ES-I3 (cell line): Measurements from ENCODE around the gene RELT.

ENCODE experiments used
- H3K36me3 ChIP-seq: 2 replicates; pipeline ENCODE4 v1.6.1; 2013; ENCODE audit warnings: mild to moderate bottlenecking, low read length, control low read depth, moderate library complexity; ENCODE audit not compliant: insufficient read depth
- H3K4me1 ChIP-seq: 2 replicates; pipeline ENCODE4 v1.6.1; 2013; ENCODE audit warnings: mild to moderate bottlenecking, control low read depth, low read length; ENCODE audit not compliant: insufficient read depth
- H3K9ac ChIP-seq: 2 replicates; pipeline ENCODE4 v1.6.1; 2013; ENCODE audit warnings: low read depth, mild to moderate bottlenecking, low read length, moderate library complexity
- H3K9me3 ChIP-seq: 2 replicates; pipeline ENCODE4 v1.6.1; 2013; ENCODE audit warnings: mild to moderate bottlenecking, low read length, moderate library complexity; ENCODE audit not compliant: control insufficient read depth, insufficient read depth

Gene RELT

GRCh38 chr11:73404506-73405145, 28.4 kb downstream of the RELT start:
- H3K9ac ChIP-seq, result no peak overlapping the region
- peaks cover 14% of the 10 kb centered on the region; the same call in 1 of the 2 replicates for H3K4me1 ChIP-seq
- H3K9me3 ChIP-seq, result no peaks in the 10 kb centered on the region
- no peaks in the 10 kb centered on the region; the same call in 1 of the 2 replicates for H3K36me3 ChIP-seq

DNA sequence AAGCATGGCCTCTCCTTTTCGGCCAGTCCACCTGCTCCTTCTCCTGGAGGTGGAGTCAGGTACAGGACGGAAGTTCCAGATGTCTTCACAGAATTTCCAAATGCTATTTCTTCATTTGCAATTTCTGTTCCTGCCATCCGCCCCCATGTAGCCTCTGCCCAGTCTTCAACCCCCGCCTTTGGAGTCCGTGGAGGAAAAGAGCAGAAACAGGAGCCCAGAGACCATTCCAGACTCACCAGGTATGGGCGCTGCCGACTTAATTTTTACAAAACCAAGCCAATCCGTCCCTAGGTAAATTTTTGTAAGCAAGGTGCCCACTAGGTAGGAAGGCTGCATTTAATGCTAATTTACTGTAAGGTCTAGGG, 28.9 kb downstream of the RELT start:
- Histone ChIP-seq H3K4me1 (peaks cover 14% of the 10 kb centered on the region; the same call in 1 of the 2 replicates), H3K9me3 (no peaks in the 10 kb centered on the region), H3K36me3 (no peaks in the 10 kb centered on the region; the same call in 1 of the 2 replicates), H3K9ac (no peak overlapping the region)

GRCh38 chr11:73406131-73406530, 29.9 kb downstream of the RELT start:
- Histone ChIP-seq H3K9me3 (no peaks in the 10 kb centered on the region), H3K9ac (no peak overlapping the region), H3K4me1 (peaks cover 14% of the 10 kb centered on the region; the same call in 1 of the 2 replicates), H3K36me3 (no peaks in the 10 kb centered on the region; the same call in none of the 2 replicates)

DNA sequence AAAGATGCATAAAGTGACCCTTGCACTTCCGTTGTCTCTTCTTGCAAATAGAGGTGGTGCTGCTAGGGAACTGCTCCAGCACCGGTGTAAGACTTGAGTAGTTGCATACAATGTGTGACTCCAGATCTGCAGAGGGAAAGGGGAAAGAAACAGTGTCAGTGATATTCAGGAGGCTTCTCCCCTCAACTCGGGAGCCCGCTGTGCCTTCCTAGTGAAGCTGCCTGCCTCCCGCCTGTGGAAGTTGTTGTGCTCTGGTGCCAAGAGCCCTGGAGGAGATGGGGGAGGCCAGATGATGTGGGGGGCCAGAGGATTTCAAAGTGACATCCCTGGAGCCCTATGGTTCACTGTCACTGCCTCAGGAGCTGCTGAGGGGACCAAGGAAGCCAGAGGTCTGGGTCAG, 30.4 kb downstream of the RELT start:
- no peak overlapping the region for H3K9ac ChIP-seq
- peaks cover 11% of the 10 kb centered on the region; the same call in 1 of the 2 replicates for H3K4me1 ChIP-seq
- H3K9me3 ChIP-seq, result no peaks in the 10 kb centered on the region
- H3K36me3 ChIP-seq, result no peaks in the 10 kb centered on the region; the same call in none of the 2 replicates

DNA sequence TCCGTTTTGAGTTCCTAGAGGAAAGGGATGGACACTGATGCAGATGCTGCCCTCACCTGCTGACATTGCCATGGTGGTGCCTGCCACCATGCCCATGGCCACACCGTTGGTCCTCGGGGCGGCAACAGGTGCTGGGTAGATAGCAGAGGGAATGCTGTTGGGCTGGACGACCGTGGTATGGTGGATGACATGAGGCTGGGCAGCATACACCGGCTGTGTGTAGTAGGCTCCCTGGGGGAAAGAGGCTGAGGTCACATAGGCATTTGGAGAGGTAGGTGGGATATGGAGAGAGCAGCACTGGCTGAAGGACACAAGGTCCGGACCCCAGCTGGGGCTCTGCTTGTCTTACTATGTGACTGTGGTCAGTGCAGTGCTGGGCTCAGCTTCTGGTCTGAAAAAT, 33.2 kb downstream of the RELT start:
- Histone ChIP-seq H3K9me3 (no peaks in the 10 kb centered on the region), H3K4me1 (peaks cover 3% of the 10 kb centered on the region; the same call in 1 of the 2 replicates), H3K9ac (no peak overlapping the region), H3K36me3 (no peaks in the 10 kb centered on the region; the same call in none of the 2 replicates)

- no peaks in the 10 kb centered on the region; the same call in none of the 2 replicates for H3K36me3 ChIP-seq
- H3K4me1 ChIP-seq, result peaks cover 3% of the 10 kb centered on the region; the same call in 1 of the 2 replicates
- H3K9me3 ChIP-seq, result no peaks in the 10 kb centered on the region
- H3K9ac ChIP-seq, result no peak overlapping the region
Measured at GRCh38 chr11:73410627-73411026, 34.4 kb downstream of the RELT start.

- Histone ChIP-seq H3K4me1 (peaks cover 3% of the 10 kb centered on the region; the same call in 1 of the 2 replicates), H3K36me3 (no peaks in the 10 kb centered on the region; the same call in none of the 2 replicates), H3K9ac (no peak overlapping the region), H3K9me3 (no peaks in the 10 kb centered on the region)
Measured at GRCh38 chr11:73411031-73411430, 34.8 kb downstream of the RELT start.

GRCh38 chr11:73412308-73412707, 36.1 kb downstream of the RELT start:
- H3K36me3 ChIP-seq, result no peaks in the 10 kb centered on the region; the same call in 1 of the 2 replicates
- H3K4me1 ChIP-seq, result peaks cover 3% of the 10 kb centered on the region; the same call in 1 of the 2 replicates
- no peaks in the 10 kb centered on the region for H3K9me3 ChIP-seq
- H3K9ac ChIP-seq, result no peak overlapping the region

- no peaks in the 10 kb centered on the region for H3K9me3 ChIP-seq
- H3K36me3 ChIP-seq, result peaks cover 3% of the 10 kb centered on the region
- H3K9ac ChIP-seq, result no peak overlapping the region
- H3K4me1 ChIP-seq, result peaks cover 3% of the 10 kb centered on the region; the same call in 1 of the 2 replicates
Measured at GRCh38 chr11:73413256-73413655, 37.1 kb downstream of the RELT start.

GRCh38 chr11:73414977-73415651, 38.9 kb downstream of the RELT start:
- Histone ChIP-seq H3K4me1 (peaks cover 3% of the 10 kb centered on the region; the same call in 1 of the 2 replicates), H3K9ac (no peak overlapping the region), H3K9me3 (no peaks in the 10 kb centered on the region), H3K36me3 (peaks cover 3% of the 10 kb centered on the region)

GRCh38 chr11:73415854-73416615, 39.8 kb downstream of the RELT start:
- Histone ChIP-seq H3K9me3 (no peaks in the 10 kb centered on the region), H3K4me1 (peaks cover 3% of the 10 kb centered on the region), H3K9ac (no peak overlapping the region), H3K36me3 (peaks cover 3% of the 10 kb centered on the region)

- no peak overlapping the region for H3K9ac ChIP-seq
- peaks cover 8% of the 10 kb centered on the region for H3K4me1 ChIP-seq
Measured at GRCh38 chr11:73416786-73417185, 40.6 kb downstream of the RELT start.

DNA sequence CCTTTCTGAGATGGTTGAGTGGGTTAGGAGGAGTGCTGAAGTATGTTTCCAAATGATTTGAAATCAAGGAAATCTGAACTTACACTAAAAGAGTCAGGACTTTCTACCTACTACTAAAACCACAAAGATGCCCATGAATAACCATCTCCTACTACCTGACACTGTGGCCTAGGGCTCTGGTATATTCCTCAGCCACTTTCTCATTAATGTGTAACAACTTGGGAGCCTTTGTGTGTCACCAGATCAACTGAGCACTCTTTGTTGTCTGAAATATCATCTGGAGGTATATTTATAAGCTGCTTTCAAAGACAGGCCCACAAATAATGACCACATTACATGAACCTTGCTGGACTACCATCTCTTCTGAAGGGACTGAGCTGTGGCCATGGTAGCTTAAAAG, 43.9 kb downstream of the RELT start:
- peaks cover 3% of the 10 kb centered on the region for H3K36me3 ChIP-seq
- H3K4me1 ChIP-seq, result peaks cover 5% of the 10 kb centered on the region; the same call in 1 of the 2 replicates
- H3K9ac ChIP-seq, result no peak overlapping the region

More at GRCh38 chr11:73416786-73417185, 40.6 kb downstream of the RELT start:
- Histone ChIP-seq H3K36me3 (peaks cover 3% of the 10 kb centered on the region), H3K9me3 (no peaks in the 10 kb centered on the region)

DNA sequence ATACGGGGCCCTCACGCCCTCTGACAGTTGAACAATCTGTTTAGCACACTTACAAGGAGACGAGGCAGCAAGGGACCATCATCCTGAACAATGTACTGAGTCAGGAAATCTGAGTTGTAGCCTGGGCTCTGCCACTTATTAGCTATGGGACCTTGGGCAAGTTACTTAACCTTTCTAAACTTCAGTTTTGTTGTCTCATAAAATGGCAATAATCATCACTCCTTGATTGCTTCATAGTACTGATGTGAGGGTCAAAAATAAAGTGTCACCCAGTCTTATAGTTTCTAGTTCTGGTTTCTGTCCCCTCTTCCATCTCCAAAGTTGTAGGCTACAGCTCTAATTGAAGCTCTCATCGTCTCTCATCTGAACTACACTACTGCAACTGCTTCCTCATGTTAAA, 46.7 kb downstream of the RELT start:
- Histone ChIP-seq H3K36me3 (peaks cover 3% of the 10 kb centered on the region), H3K9me3 (no peaks in the 10 kb centered on the region), H3K9ac (no peak overlapping the region), H3K4me1 (peaks cover 5% of the 10 kb centered on the region; the same call in 1 of the 2 replicates)

More for the DNA sequence above, 43.9 kb downstream of the RELT start:
- no peaks in the 10 kb centered on the region for H3K9me3 ChIP-seq
